T47D (cell line): ENCODE results near the gene CASS4.

ENCODE experiments used
- DNase-seq, 2 experiments: peaks; one replicate each; pipeline versions ENCODE4 v3.0.0 to v3.0.0-alpha.2; 2011 to 2012; ENCODE audit warnings: low read depth in 1 of 2, low spot score in 1 of 2
- JUND ChIP-seq: IDR thresholded peaks from 2 replicates; pipeline ENCODE4 v1.6.1; 2012; ENCODE audit warnings: low read depth
- in situ Hi-C: cut with HindIII; loops from 2 replicates; pipeline ENCODE4 v1.10.0; 2016; ENCODE audit warnings: low sequenced_read_pairs, low pct_unique_long_range_greater_than_20kb

The CASS4 gene

GRCh38 chr20:56483970-56484369, 71.9 kb downstream of the CASS4 start:
- no peak for TF ChIP-seq JUND
- in situ Hi-C loops = no loop called here
- no peak for DNase-seq

GRCh38 chr20:56487216-56487615, 75.2 kb downstream of the CASS4 start:
- TF ChIP-seq JUND = no peak
- no peak for DNase-seq
- in situ Hi-C loops = no loop called here

DNA sequence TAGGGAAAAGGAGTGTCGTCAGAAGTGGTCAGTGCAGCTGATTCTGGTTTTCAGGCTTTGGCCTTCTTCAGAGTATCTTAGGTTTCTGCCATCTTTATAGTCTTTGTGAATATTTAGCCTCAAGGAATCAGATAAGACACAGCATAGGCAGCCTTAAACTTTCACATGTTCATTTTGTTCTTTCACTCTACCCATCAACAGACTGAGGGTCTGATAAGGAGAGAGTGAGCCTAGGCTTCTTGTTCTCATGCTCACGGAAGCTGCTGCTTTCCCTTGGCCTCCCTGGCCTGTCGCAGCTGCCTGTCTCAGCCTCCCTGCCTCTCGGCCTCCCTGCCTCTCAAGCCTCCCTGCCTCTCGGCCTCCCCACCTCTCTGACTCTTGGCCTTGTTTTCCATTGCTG, 76.5 kb downstream of the CASS4 start:
- in situ Hi-C loops = no loop called here

DNA sequence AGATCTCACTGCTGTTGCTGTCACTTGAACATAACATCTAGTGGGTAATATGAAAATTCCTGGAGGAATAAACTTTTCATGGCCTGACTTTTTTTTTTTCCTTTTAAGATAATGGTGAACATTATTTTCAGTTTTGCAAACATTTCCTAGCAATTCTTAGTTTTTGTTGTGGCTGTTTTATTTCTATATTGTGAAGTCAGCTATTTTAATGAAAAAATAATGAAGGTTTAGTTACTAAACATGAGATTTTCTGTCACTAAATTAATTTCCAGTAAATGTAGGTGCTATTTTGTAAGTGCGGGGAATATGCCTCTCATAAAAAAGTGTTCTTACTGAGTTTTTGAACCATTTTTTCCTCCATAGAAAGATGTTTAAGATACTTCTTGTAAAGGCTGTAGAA, 89.1 kb downstream of the CASS4 start:
- TF ChIP-seq JUND = no peak
- in situ Hi-C loops = no loop called here
- no peak for DNase-seq

More for the DNA sequence above, 76.5 kb downstream of the CASS4 start:
- DNase-seq = no peak
- TF ChIP-seq JUND = no peak

DNA sequence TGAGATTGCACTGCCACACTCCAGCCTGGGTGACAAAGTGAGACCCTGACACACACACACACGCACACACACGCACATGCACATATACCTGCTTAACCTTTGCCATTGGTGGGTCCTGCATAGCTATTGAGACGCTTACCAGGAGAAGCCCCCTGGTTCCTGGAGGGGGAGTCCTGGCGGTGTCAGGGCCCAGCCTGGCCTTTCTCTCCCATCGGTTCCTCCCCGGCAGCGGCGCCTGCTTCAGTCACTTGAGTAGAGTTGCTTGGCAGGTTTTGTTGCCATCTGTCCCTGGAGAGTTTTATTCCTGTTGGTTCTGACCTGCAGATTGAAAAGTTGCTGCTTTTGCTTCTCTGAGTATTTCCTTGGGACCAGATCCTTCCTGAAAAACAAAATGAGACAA, 91.9 kb downstream of the CASS4 start:
- no peak for DNase-seq
- no peak for TF ChIP-seq JUND
- in situ Hi-C loops = no loop called here

- in situ Hi-C loops = no loop called here
- TF ChIP-seq JUND = no peak
- no peak for DNase-seq
These were observed 92.4 kb downstream of the CASS4 start for GRCh38 chr20:56504373-56505005.

DNA sequence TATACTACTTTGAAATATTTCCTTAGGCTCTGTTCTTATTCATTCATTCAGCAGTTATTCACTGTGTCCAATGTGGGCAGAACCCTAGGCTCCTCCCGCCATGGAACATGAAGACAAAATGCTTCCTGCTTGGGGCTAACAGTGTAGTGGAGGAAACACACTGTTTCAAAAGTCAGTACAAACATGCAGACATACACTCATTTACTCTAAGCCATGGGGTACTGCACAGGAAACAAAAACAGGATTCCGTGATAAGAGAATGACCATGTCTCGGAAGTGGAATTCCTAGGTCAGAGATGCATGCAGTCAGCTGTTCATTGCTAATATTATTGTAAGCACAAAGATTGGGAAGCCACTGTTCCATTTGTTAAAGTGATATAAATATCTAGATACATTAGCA, 94.0 kb downstream of the CASS4 start:
- in situ Hi-C loops = no loop called here
- DNase-seq = no peak
- no peak for TF ChIP-seq JUND
